HG03108 (cell line): ENCODE data around the gene BANP.
"Not testable (repeated sequence)": the region's sequence is repeated elsewhere in the genome, so short reads cannot be mapped to it uniquely, and the experiment has no call there.

Source experiments
- ATAC-seq: cut with Tn5 transposase; IDR thresholded peaks from one replicate; pipeline ENCODE4 v1.9.1; 2021; ENCODE audit warnings: moderate library complexity; ENCODE audit not compliant: unreplicated experiment

The BANP gene

GRCh38 chr16:87965417-87965816 is 14.2 kb downstream of the BANP start:
- no peak for ATAC-seq

GRCh38 chr16:87966064-87966645 is 14.9 kb downstream of the BANP start:
- no peak for ATAC-seq

GRCh38 chr16:87966685-87967185 is 15.5 kb downstream of the BANP start:
- no peak for ATAC-seq

- ATAC-seq = no peak
Measured at GRCh38 chr16:87968541-87968940, 17.3 kb downstream of the BANP start.

- ATAC-seq = no peak
Measured at GRCh38 chr16:87970186-87970585, 19.0 kb downstream of the BANP start.

DNA sequence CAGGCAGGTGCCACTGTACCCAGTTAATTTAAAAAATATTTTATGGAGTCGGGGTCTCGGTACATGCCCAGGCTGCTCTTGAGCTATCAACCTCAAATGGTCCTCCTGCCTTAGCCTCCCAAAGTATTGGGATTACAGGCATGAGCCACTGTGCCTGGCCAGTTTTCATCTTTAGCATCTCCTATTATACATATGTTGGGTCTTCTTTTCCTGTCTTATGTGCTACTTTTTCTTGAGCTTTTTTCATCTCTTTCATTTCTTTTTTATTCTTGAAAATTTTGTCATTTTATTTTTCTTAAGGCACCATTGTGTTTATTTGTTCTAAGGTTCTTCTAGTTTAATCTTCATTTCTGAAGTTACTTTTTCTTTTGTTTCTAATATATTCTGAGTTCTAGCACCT is 20.7 kb downstream of the BANP start:
- no peak for ATAC-seq

DNA sequence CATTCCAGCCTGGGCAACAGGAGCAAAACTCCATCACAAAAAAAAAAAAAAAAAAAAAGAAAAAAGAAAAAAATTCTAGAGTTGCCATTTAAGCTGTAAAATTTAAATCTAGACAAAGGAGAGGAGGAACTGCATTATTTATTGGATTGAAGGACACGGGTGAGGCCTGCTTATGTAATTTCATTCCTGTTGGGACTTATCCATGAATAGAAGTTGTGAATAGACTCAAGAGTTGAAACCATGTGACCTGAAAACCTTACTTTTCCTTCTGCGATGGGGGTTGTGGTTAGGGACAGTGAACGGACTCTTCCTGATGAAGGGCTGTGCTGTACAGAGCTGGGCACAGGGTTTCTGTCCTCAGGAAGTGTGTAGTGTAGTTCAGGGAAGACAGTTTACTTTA is 22.5 kb downstream of the BANP start:
- ATAC-seq = no peak

GRCh38 chr16:87974178-87974577 is 22.9 kb downstream of the BANP start:
- ATAC-seq = no peak

- ATAC-seq = no peak
Measured at GRCh38 chr16:87976665-87977064, 25.4 kb downstream of the BANP start.

GRCh38 chr16:87978127-87978526 is 26.9 kb downstream of the BANP start:
- no peak for ATAC-seq

DNA sequence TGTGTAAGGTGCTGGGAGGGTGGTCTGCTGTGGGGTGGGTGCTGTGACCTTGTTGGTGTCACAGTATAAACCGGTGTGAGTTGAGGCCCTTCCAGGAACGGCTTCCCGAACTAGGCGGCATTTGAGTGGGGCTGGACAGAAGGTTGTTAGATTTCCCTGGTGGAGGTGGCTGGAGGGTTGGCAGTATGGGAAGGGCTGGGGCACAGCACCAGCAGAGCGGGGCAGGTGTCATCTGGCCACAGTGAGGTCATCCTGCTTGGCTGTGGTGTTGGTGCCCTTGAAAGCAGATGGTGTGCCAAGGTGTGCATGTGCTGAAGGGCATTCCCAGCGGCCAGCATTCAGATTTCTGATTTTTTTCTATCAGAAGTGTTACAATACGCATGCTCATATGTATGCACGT is 28.1 kb downstream of the BANP start:
- ATAC-seq = no peak

DNA sequence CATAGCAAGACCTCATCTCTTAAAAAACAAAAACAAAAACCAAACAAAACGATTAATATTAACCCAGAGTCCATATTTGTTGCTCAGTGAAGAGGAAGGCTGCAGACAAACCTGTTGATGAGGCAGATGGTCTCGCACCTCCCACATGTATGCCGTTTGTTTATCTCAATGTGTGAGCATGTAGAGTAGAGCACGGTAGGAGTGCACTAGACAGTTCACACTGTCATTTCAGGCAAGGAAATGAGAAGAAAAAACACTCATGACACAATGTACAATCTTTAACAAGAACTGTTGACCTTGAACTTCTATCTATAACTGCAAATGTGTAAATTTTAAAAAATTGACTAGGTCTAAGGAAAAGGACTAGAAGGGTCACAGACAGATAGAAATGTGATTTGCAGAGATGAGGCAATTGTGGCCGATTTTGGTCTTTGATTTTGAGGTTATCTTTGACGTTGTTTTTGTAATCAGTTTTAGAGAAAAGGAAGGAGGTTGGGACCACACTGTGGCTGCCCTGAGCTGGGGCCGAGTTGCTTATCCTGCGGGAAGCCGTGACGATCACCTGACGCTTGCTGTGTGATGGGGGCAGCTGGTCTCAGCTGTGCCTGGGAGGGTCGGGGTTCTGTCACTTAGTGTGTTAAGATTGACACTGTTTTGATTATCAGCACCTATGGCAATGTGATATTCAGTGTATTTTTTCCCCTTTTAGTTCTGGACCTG is 28.8 kb downstream of the BANP start:
- ATAC-seq = not testable (repeated sequence)

DNA sequence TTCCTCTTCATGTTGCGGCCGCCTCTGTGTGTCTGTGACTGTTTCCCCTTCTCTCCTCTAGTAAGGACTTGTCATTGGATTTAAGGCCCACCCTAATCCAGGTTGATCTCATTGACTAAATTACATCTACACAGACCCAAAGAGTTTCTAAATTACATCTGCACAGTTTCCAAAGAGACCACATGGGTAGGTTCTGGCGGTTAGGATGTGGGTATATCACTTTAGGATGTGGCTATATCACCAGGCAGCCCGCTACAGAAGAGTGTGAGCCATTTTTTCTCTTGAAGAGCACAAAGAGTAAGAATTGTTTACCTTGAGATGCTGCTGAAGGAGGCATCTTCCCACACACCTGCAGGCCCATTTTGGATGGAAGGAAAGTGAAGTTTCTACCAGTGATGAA is 30.1 kb downstream of the BANP start:
- not testable (repeated sequence) for ATAC-seq

- ATAC-seq = no peak
Measured at GRCh38 chr16:87982581-87983041, 31.4 kb downstream of the BANP start.

GRCh38 chr16:87983072-87983736 is 32.0 kb downstream of the BANP start:
- ATAC-seq = not testable (repeated sequence)

GRCh38 chr16:87983737-87984097 is 32.5 kb downstream of the BANP start:
- ATAC-seq = not testable (repeated sequence)

DNA sequence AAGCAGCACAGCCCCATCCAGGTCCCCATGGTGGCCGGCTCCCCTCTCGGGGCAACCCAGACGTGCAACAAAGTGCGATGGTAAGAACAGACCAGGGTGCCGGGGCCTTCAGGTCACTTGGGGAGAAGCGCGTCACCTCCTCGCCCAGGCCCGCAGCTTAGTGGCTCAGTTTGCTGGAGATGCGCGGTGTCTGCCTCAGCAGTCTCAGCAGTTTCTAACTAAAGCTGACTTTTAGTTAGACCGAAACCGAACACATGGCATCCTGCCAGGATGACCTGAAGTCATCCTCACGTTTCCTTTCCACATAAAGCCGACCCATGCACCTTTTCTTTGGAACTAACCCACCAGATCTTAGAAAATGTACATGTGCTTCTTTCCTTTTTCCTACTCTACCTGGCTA is 32.9 kb downstream of the BANP start:
- ATAC-seq = not testable (repeated sequence)

DNA sequence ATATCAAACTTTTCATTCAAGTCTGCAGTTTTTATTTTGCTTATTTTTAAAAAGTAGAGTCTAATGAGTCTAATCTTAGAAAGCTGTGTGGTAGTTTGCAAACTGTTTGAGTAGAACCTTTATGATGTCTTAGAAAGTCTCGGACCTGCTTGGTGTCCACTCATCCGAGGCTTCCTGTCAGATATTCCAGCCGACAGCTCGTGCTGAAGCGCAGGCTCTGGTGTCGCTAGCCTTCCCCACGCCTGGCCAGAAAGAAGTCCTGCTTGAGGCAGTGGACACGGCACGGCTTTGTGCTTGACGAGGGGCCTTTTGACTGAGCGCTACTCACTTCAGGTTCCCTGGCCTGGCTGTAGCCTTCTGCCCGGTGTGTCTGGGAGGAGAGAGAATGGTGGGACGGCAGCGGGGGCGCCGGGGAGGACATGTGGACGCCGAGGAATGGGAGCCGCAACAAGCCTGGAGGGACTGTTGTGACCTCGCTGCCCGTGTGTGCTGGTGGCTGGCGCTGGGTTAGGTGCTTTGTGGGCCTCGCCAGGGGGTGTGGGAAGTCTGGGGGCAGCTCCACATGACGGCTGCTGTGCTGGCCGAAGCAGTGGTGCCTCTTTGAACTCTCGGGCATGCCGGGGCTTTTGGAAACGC is 33.5 kb downstream of the BANP start:
- ATAC-seq = no peak

DNA sequence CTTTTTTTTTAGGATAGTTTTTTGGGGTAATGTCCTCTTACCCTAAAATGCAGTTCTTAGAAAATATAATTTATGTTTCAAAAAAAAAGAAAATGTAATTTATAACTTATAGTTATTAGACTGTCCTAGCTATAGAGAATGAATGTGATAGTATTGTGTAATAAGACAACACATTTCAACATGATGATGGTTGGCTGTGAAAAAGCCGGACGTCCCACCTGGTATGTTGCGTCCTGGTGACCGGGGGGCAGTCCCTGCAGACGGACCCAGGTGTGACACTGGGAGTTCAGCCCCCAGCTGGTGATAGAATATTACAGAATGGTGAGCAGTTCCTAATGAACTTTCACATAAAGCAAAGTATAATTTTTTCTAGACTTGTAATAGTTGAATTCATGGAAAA is 34.3 kb downstream of the BANP start:
- ATAC-seq = not testable (repeated sequence)

DNA sequence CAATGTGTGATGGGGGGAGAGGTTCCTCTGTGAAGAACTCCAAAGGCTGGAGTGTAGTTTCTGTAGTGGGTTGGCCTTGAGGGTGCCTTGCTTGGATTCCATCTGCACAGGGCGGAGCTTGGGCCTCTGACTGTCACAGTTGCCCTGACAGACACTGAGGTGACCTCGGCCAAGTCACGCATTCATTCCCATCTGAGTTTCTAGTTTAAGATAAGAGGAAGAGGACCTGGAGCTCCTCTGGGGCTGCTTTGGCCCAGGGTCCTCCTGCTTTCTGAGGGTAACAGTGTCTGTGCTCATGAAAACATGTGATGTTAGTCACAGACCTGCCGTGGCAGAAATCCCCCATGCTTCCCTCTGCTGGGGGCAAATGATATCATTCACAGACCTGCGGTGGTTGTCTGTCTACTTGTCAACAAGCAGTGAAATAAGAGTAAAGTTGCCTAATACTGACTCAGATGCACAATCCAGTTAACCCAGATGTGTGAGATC is 35.2 kb downstream of the BANP start:
- ATAC-seq = not testable (repeated sequence)

- not testable (repeated sequence) for ATAC-seq
Measured at GRCh38 chr16:87988596-87988995, 37.4 kb downstream of the BANP start.
